Esophagus muscularis mucosa (tissue), 4 donors: Measurements from ENCODE around the gene DLG1. TPM values are rescaled to one million over a fixed set of nuclear protein-coding genes. Genes with fewer than 3 reads are reported as not detected.

Experiments
- DNase-seq: peaks from one replicate; pipeline ENCODE4 v3.0.0-alpha.2; 2017; ENCODE audit errors: extremely low spot score
- H3K27ac ChIP-seq, 4 donors: fragments of 200-600 bp; sonication (generic); replicated peaks in 1 of 4; 1 replicate in 3 of 4; 2 replicates in 1 of 4; pipeline ENCODE4 v1.5.1; 2016 to 2019; ENCODE audit warnings: mild to moderate bottlenecking in 1 of 4
- H3K27me3 ChIP-seq, 4 donors: fragments of 200-600 bp; sonication (generic); one replicate each; pipeline versions ENCODE4 v1.5.1 to v1.6.0; 2016 to 2019
- H3K36me3 ChIP-seq, 4 donors: fragments of 200-600 bp; sonication (generic); one replicate each; pipeline ENCODE4 v1.5.1; 2016 to 2019
- H3K4me1 ChIP-seq, 4 donors: fragments of 200-600 bp; sonication (generic); one replicate each; pipeline ENCODE4 v1.5.1; 2016 to 2019
- H3K4me3 ChIP-seq, 4 donors: fragments of 200-600 bp; sonication (generic); 1 replicate in 2 of 4; 2 replicates in 2 of 4; pipeline ENCODE4 v1.5.1; 2016 to 2019; ENCODE audit warnings: mild to moderate bottlenecking in 4 of 4, moderate library complexity in 1 of 4
- H3K9me3 ChIP-seq, 4 donors: fragments of 200-600 bp; sonication (generic); 1 replicate in 3 of 4; 2 replicates in 1 of 4; pipeline ENCODE4 v1.5.1; 2016 to 2019
- CTCF ChIP-seq, 3 experiments: fragments of 200-600 bp in 2 of 3; fragments of 450-650 bp in 1 of 3; sonication (generic) in 2 of 3; IDR thresholded peaks; one replicate each; pipeline ENCODE4 v1.5.1; 2017 to 2019; ENCODE audit warnings: antibody characterized with exemption in 3 of 3, mild to moderate bottlenecking in 2 of 3, moderate library complexity in 1 of 3
- EP300 ChIP-seq: sonication (generic); formaldehyde crosslinking; IDR thresholded peaks from one replicate; pipeline ENCODE4 v1.6.1; 2017; ENCODE audit warnings: antibody characterized with exemption
- POLR2A ChIP-seq: fragments of 450-650 bp; IDR thresholded peaks from one replicate; pipeline ENCODE4 v1.6.1; 2017; ENCODE audit warnings: antibody characterized with exemption, moderate library complexity, mild to moderate bottlenecking, low read depth
- POLR2AphosphoS5 ChIP-seq, 2 donors: sonication (generic); formaldehyde crosslinking; IDR thresholded peaks; one replicate each; pipeline ENCODE4 v1.6.1; 2017; ENCODE audit warnings: antibody characterized with exemption in 2 of 2
- WGBS: methylation state at CpG from one replicate; pipeline ENCODE4 v1.1.5; 2018; 5-methylcytosine and 5-hydroxymethylcytosine counted together
- intact Hi-C: fragments of 100-400 bp; cut with DNase I; formaldehyde crosslinking; loops from one replicate; pipeline ENCODE4 v1.15.1; 2023
- total RNA-seq, 4 donors: library from RNA; depleted of rRNA; stranded (reverse); fragments of >200 nt; gene quantifications; one replicate each; pipeline versions ENCODE4 v1.1.0 to v1.2.1, GENCODE V29; 2016

DLG1 gene
- total RNA-seq, 4 donors from 2014 or later = 56.8 to 73.1 (median 69.1) TPM

DNA sequence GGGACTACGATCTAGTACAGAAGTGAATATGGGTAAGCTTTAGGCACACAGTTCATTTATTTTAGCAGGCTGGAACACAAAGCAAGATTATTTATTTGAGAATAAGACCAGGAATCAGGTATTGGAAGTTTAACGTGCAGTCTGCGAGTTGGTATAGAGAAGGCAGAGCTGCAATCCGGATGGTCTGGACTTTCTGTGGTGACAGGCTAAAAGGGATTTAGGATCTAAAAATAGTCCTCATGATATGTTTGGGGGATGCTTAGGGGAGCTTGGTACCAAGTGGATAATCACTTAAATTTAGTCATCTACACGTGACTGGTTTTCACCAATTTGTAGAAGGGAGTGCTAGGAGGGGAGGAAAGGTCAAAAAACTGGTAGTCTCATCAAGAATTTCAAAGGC, 119.4 kb downstream of the DLG1 start:
- Histone ChIP-seq H3K4me1 (peaks cover 0 to 8% (median 5%) of the 10 kb centered on the region in 4 donors), H3K4me3 (no peak overlapping the region), H3K27ac (no peak overlapping the region), H3K9me3 (no peaks in the 10 kb centered on the region), H3K27me3 (no peaks in the 10 kb centered on the region), H3K36me3 (no peaks in the 10 kb centered on the region)
- DNase-seq = no peak
- WGBS = 92% methylated on average over 5 of the region's 5 CpGs
- TF ChIP-seq CTCF (IDR thresholded peaks at IDR 0.05) (no peak), POLR2A (no peak), EP300 (no peak), POLR2AphosphoS5 (IDR thresholded peaks at IDR 0.05) (no peak)
- intact Hi-C loops = no loop called here

GRCh38 chr3:197175503-197175902, 122.9 kb downstream of the DLG1 start:
- Histone ChIP-seq H3K36me3 (no peaks in the 10 kb centered on the region), H3K27ac (no peak overlapping the region), H3K4me1 (peaks cover 5 to 23% (median 14%) of the 10 kb centered on the region in 4 donors), H3K27me3 (no peaks in the 10 kb centered on the region), H3K9me3 (no peaks in the 10 kb centered on the region), H3K4me3 (no peak overlapping the region)
- intact Hi-C loops = no loop called here
- 61% methylated on average over 3 of the region's 3 CpGs for WGBS
- no peak for TF ChIP-seq POLR2A
- no peak for DNase-seq

DNA sequence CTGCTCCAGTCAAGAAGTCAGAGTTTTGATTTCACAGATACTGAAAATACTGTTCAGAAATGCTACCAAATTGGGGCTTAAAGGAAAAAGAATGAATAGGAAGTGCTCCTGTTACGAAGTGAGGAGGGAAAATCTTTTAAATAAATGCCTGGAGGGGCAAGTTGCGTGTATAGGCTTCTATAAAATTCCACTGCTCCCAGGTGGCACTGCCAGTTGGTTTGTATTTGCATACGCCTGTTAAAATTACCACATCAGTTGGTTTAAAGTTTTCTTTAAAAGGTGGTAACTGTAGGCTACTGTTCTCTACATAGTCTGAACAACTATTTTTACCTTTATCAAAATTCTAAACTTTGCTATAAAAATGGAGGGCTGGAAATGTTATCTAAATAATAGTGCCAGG, 123.5 kb downstream of the DLG1 start:
- TF ChIP-seq POLR2A (no peak), CTCF (IDR thresholded peaks at IDR 0.05) (no peak), EP300 (no peak), POLR2AphosphoS5 (IDR thresholded peaks at IDR 0.05) (no peak)
- Histone ChIP-seq H3K9me3 (no peaks in the 10 kb centered on the region), H3K4me1 (peaks cover 5 to 23% (median 15%) of the 10 kb centered on the region in 4 donors), H3K36me3 (no peaks in the 10 kb centered on the region), H3K4me3 (no peak overlapping the region), H3K27me3 (no peaks in the 10 kb centered on the region), H3K27ac (no peak overlapping the region)
- intact Hi-C loops = no loop called here
- no peak for DNase-seq
- WGBS = 79% methylated on average over 3 of the region's 3 CpGs

- 95% methylated on average over 4 of the region's 4 CpGs for WGBS
- TF ChIP-seq POLR2A (no peak), POLR2AphosphoS5 (IDR thresholded peaks at IDR 0.05) (no peak), EP300 (no peak)
- intact Hi-C loops = no loop called here
- Histone ChIP-seq H3K27ac (no peak overlapping the region), H3K9me3 (no peaks in the 10 kb centered on the region), H3K4me3 (no peak overlapping the region), H3K27me3 (no peaks in the 10 kb centered on the region), H3K4me1 (peaks cover 0 to 28% (median 17%) of the 10 kb centered on the region in 4 donors), H3K36me3 (no peaks in the 10 kb centered on the region)
- DNase-seq = no peak
Observed at GRCh38 chr3:197173620-197174019, 124.8 kb downstream of the DLG1 start.

GRCh38 chr3:197171481-197172067, 126.8 kb downstream of the DLG1 start:
- no peak for DNase-seq
- Histone ChIP-seq H3K27me3 (no peaks in the 10 kb centered on the region), H3K36me3 (no peaks in the 10 kb centered on the region), H3K4me1 (peaks cover 0 to 34% (median 22%) of the 10 kb centered on the region in 4 donors), H3K9me3 (no peaks in the 10 kb centered on the region), H3K4me3 (no peak overlapping the region), H3K27ac (no peak overlapping the region)
- intact Hi-C loops = no loop called here
- 44% methylated on average over 1 of the region's 1 CpG for WGBS
- TF ChIP-seq EP300 (no peak), CTCF (IDR thresholded peaks at IDR 0.05) (no peak)

- no peaks in the 10 kb centered on the region for H3K9me3 ChIP-seq
- intact Hi-C loops = no loop called here
- WGBS = 88% methylated on average over 1 of the region's 1 CpG
- no peaks in the 10 kb centered on the region for H3K27me3 ChIP-seq
- H3K4me3 ChIP-seq = no peak overlapping the region
- DNase-seq = no peak
- TF ChIP-seq POLR2A (no peak), POLR2AphosphoS5 (IDR thresholded peaks at IDR 0.05) (no peak), CTCF (IDR thresholded peaks at IDR 0.05) (no peak), EP300 (no peak)
- H3K27ac ChIP-seq = no peak overlapping the region
- H3K36me3 ChIP-seq = no peaks in the 10 kb centered on the region
- peaks cover 0 to 26% (median 20%) of the 10 kb centered on the region in 4 donors for H3K4me1 ChIP-seq
Observed at GRCh38 chr3:197169028-197169427, 129.4 kb downstream of the DLG1 start.
